Brain microvascular endothelial cell (primary cell): ENCODE data around the gene DOCK9.
A peak's percentile ranks its signal among the peaks of the same experiment; 100 is the strongest.

ENCODE experiments used
- DNase-seq: peaks from one replicate; pipeline ENCODE4 v3.0.0-alpha.2; 2020
- H3K27ac ChIP-seq: fragments of 250-450 bp; sonication (Bioruptor Pico); 2 replicates; pipeline ENCODE4 v1.5.1; 2020; ENCODE audit warnings: mild to moderate bottlenecking, moderate library complexity
- H3K27me3 ChIP-seq: fragments of 250-450 bp; sonication (Bioruptor Pico); replicated peaks from 2 replicates; pipeline ENCODE4 v1.5.1; 2020; ENCODE audit warnings: mild to moderate bottlenecking
- H3K36me3 ChIP-seq: fragments of 250-450 bp; sonication (Bioruptor Pico); replicated peaks from 2 replicates; pipeline ENCODE4 v1.5.1; 2020; ENCODE audit warnings: mild to moderate bottlenecking
- H3K4me3 ChIP-seq: 2 replicates; pipeline ENCODE4 v1.5.1; 2011; ENCODE audit warnings: low read depth, mild to moderate bottlenecking, control low read depth, low read length, moderate library complexity
- CTCF ChIP-seq: IDR thresholded peaks from 2 replicates; pipeline ENCODE4 v1.5.1; 2011; ENCODE audit warnings: low read depth, mild to moderate bottlenecking, moderate library complexity, low read length, control low read depth, inconsistent platforms; ENCODE audit errors: missing control alignments
- in situ Hi-C: cut with HindIII; loops from 2 replicates; pipeline ENCODE4 v1.10.0; 2017; ENCODE audit warnings: low sequenced_read_pairs, low pct_ligation_motif_present

DOCK9 gene

DNA sequence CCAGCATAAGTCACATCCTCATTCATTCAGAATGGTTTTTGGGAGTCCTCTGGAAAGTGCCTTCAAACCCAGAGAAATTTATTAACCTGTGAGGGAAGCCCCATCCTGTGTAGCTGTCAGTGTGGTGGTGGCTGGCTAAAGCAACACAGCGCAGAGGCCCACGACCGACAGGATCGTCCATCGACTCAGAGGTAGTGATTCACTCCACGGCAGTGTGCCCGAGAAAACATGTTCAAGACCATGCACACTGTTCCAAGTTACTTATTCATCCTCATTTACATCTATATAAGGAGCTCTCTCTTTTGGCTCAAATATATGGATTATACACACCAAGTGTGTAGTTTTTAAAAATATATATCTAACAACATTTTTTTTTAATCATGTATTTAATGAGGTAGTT, 129.1 kb downstream of the DOCK9 start:
- in situ Hi-C loops: no loop called here
- no peaks in the 10 kb centered on the region for H3K36me3 ChIP-seq
- no peak overlapping the region for H3K27ac ChIP-seq
- TF ChIP-seq CTCF: no peak
- H3K27me3 ChIP-seq: no peaks in the 10 kb centered on the region
- DNase-seq: peak; percentile 35
- no peak overlapping the region for H3K4me3 ChIP-seq

- H3K4me3 ChIP-seq: no peak overlapping the region
- TF ChIP-seq CTCF: no peak
- H3K27ac ChIP-seq: no peak overlapping the region
- no peak for DNase-seq
- no peaks in the 10 kb centered on the region for H3K36me3 ChIP-seq
- H3K27me3 ChIP-seq: no peaks in the 10 kb centered on the region
- in situ Hi-C loops: no loop called here
Measured at GRCh38 chr13:98847780-98848179, 130.1 kb downstream of the DOCK9 start.

DNA sequence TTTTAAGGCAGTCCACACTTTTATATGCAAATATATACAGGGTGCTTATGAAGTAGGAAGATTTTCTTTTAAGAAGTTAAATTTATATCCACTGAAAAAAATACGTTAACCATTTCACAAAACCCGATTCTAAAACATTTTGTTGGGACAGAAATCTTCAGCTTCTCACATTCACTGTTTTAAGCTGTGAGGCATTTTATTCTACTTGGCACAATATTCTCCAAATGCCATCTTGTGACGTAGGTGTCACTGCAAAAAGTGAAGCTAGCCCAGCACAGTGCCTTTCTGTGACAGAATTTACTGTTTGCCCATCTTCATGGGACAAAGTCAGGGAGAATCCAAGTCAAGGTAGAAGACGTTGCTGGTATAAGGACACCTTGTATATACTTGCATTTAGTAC, 130.9 kb downstream of the DOCK9 start:
- Histone ChIP-seq H3K27me3 (no peaks in the 10 kb centered on the region), H3K27ac (no peak overlapping the region), H3K36me3 (no peaks in the 10 kb centered on the region), H3K4me3 (no peak overlapping the region)
- in situ Hi-C loops: no loop called here
- TF ChIP-seq CTCF: no peak
- no peak for DNase-seq

- in situ Hi-C loops: no loop called here
- no peak for DNase-seq
- no peaks in the 10 kb centered on the region for H3K27me3 ChIP-seq
- TF ChIP-seq CTCF: no peak
- no peak overlapping the region for H3K27ac ChIP-seq
- H3K4me3 ChIP-seq: no peak overlapping the region
- no peaks in the 10 kb centered on the region for H3K36me3 ChIP-seq
Measured at GRCh38 chr13:98846521-98846920, 131.3 kb downstream of the DOCK9 start.

DNA sequence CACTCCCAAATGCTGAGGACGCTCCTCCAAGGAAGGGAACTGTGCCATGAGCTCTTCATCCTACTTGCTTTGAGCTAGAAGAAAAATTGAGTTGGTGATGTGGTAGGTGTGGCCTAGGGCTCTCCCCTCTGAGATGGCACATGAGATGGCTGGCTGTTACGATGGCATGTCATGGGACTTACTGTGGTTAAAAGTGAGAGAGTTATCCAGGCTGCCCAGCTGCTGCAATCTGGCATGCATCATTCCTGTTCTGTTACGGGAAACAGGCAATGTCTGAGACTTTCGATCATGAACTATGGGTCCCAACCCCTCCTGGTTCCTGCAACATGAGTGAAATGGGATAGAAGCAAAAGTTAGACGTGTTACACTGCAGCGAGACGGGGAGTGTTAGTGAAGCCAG, 132.1 kb downstream of the DOCK9 start:
- no peak for DNase-seq
- no peak for TF ChIP-seq CTCF
- Histone ChIP-seq H3K27me3 (no peaks in the 10 kb centered on the region), H3K27ac (no peak overlapping the region), H3K36me3 (no peaks in the 10 kb centered on the region), H3K4me3 (no peak overlapping the region)
- in situ Hi-C loops: no loop called here

DNA sequence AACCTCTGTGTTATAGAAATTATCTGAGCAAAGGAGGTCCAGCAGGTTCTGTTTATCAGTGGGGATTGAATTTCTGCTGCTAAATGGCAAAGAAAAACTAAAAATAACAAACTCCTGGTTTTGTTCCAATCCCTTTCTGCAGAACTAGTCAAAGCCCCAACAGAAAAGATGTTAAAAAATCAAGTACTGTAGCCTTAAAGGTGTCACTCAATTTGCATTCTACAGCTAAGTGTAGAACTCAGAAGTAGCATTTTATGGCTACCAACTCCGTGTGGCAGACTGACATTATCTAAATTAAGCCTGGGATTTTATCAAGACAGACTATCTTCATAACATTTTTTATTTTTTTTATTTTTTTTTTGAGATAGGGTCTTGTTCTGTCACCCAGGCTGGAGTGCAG, 133.8 kb downstream of the DOCK9 start:
- in situ Hi-C loops: no loop called here

More for the DNA sequence above, 133.8 kb downstream of the DOCK9 start:
- no peak overlapping the region for H3K4me3 ChIP-seq
- no peaks in the 10 kb centered on the region for H3K36me3 ChIP-seq
- no peak for DNase-seq
- TF ChIP-seq CTCF: no peak
- no peaks in the 10 kb centered on the region for H3K27me3 ChIP-seq
- H3K27ac ChIP-seq: no peak overlapping the region
